OCI-LY1 (cell line): ENCODE results near the gene SFN.

Source experiments
- EZH2 ChIP-seq: fragments of 200-600 bp; sonication (generic), shearing (Covaris generic); IDR thresholded peaks from 2 replicates; pipeline ENCODE4 v1.8.0; 2017; ENCODE audit warnings: borderline replicate concordance, mixed run types, mild to moderate bottlenecking, antibody characterized with exemption, low read length, moderate library complexity, mixed read lengths
- TF ChIP-seq, protein P1 (sequence below): fragments of 200-600 bp; sonication (generic), shearing (Covaris generic); IDR thresholded peaks from 2 replicates; pipeline ENCODE4 v1.5.1; 2017; ENCODE audit warnings: mild to moderate bottlenecking, antibody characterized with exemption, low read length, moderate library complexity, mixed read lengths

DNA sequence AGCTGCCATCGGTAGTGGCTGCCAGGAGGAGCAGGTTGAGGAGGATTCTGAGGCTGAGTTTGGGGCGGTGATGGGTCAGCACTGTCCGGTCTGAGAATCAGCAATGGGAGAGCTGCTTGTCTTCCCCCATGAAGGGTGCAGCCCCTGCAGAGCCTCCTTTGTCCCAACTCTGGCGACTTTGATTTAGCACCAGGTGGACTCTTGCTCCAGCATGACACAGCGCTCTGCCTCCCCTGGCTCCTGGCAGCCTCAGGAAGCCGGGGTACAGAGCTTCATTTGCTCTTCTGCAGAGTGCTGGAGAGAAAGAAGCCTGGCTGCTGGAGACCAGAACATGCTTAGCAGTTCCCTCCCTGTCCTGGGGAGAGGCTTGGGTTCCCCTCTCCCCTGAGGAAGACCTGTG, 23.2 kb upstream of the SFN start:
- TF ChIP-seq, protein P1, sequence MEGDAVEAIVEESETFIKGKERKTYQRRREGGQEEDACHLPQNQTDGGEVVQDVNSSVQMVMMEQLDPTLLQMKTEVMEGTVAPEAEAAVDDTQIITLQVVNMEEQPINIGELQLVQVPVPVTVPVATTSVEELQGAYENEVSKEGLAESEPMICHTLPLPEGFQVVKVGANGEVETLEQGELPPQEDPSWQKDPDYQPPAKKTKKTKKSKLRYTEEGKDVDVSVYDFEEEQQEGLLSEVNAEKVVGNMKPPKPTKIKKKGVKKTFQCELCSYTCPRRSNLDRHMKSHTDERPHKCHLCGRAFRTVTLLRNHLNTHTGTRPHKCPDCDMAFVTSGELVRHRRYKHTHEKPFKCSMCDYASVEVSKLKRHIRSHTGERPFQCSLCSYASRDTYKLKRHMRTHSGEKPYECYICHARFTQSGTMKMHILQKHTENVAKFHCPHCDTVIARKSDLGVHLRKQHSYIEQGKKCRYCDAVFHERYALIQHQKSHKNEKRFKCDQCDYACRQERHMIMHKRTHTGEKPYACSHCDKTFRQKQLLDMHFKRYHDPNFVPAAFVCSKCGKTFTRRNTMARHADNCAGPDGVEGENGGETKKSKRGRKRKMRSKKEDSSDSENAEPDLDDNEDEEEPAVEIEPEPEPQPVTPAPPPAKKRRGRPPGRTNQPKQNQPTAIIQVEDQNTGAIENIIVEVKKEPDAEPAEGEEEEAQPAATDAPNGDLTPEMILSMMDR: no peak
- no peak for TF ChIP-seq EZH2
